GM21423 (cell line): ENCODE measurements around the gene IFT25.

Source experiments
- ATAC-seq: cut with Tn5 transposase; IDR thresholded peaks from one replicate; pipeline ENCODE4 v1.9.1; 2021; ENCODE audit warnings: mild to moderate bottlenecking, moderate library complexity; ENCODE audit not compliant: unreplicated experiment

IFT25 gene

DNA sequence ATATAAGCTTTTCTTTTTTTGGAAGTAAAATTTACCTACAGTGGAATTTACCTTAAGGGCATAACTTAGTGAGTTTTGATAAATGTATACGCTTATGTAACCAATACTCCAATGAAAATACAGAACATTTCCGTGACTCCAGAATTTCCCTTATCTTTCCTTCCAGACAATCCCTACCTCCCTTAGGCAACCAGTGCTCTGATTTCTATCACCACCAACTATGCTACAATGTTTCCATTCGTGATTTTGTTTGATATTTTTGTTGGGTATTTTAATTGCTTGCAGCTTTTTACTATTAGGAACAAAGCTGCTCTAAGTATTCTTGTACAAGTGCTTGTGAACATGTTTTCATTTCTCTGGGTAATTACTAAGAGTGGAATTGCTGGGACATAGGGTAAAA is 14.6 kb downstream of the IFT25 start:
- no peak for ATAC-seq

DNA sequence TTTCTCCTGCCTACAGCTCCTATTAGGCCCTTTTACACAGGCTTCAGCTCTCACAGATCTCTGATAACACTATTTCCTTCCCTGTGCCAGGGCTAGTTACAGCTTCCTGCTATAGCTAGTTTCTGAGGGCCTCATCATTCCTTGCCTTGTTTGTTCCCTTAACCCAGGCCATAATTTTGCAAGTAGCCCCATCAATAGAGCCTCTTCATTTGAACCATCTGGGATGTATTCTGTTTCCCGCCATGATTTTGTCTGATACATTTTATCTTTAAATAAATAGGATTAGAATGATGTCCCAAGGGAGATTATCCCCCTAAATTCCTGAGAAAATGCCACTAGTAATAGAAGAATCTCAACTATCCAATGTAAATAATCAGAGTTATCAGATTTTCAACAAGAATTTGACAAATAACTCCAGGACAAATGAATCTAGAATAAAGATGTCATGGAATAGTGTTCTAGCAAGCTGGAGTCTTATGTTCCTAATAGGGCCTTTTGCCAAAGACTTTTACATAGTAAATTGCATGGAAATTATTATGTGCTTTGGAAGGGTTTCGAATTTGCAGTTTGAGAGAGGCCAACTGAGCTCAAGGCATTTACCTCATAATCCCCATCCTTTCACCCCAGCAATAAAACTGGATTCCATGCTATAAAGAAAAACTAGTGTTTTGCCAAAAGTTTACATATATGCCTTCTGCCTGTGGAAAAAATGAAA is 16.1 kb downstream of the IFT25 start:
- no peak for ATAC-seq

DNA sequence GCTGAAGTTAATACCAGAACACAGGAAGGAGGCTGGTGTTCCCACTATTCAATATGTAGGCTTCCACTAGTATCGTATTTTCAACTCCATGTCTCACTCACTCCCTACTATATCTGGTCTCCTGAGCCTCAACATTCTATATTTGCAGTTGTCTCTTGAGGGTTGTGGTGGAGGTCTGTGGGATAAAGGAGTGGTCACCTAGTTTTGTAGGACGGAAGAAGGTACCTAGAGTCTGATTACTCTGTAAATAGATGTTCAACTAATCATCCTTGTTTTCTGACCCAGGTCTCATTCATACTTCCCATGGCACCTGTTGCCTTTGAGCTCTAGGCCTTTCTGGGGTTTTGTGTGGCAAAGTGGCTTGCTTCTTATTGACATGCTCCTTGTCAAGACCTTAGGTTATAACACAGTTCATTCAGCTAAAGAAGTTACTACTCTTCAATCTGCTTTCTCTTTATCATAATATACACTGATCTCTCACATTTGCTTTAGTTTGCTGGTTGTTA is 18.1 kb downstream of the IFT25 start:
- no peak for ATAC-seq

DNA sequence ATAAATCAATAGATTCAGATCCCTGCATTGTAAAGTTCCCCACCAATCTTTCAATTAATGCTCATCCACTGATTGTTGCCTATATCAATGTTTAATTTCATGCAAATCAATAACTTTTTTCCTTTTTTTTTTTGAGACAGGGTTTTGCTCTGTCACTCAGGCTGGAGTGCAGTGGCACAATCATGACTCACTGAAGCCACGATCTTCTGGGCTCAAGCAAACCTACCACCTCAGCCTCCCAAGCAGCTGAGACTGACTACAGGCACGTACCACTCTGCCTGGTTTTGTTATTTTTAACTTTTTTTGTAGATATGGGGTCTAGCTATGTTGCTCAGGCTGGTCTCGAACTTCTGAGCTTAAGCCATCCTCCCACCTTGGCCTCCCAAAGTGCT is 25.8 kb downstream of the IFT25 start:
- ATAC-seq: no peak

DNA sequence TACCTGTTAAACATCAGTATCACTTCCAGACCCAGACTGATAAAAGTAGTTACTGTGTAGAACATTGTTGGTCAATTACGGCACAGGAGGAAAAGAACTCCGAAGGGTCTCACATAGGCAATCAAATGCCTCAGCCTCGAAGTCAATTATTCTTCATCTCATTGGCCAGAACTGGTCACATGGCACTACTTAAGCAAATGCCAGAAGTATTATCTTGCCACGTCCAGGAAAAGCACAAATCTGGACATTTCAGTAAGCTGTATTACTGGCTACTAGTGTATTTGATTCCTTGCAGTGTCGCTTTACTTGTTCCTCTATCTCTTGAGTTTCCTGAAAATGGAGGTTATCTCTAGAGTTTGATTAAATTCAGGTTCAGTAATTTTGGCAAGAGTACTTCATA is 27.2 kb downstream of the IFT25 start:
- no peak for ATAC-seq

DNA sequence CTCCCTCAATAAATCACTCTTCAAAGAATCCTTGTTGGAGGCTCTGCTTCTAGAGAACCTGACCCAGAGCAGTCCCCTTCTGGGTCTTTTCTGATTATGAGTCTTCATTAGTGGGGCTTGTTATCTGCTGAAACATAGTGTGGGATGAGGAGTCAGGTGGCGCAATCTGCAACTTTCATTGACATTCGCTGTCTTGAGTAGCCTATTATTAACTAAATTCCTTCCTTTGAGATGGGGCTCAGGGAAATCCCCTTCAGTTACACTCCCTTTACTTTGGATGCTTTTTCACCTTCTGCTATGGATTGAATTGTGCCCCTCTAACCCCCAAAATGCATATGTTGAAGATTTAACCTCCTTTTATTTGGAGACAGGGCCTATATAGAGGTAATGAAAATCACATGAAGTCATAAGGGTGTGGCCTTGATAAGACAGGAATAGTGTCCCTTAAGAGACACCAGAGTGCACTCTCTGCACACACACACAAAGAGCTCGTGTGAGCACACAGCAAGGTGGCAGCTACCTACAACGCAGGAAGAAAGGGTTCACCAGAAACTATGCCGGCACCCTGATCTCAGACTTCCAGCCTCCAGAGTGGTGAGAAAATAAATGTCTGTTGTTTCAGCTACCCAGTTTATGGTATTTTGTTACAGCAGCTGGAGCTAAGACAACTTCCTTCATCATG is 32.0 kb downstream of the IFT25 start:
- no peak for ATAC-seq

DNA sequence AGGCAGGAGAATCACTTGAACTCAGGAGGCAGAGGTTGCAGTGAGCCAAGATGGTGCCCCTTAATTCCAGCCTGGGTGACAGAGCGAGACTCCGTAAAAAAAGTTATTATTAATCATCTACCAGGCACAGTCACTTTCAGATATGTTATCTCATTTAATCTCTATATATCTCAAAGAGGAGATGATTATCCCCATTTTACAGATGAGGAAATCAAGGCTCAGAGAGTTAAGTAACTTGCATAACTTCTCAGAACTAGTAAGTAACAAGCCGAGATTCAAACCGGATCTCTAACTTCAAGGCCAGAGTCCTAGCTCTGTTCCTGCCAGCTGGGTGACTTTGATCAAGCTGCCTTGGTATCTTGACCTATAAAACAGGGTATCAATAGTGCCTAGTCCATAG is 34.1 kb downstream of the IFT25 start:
- ATAC-seq: no peak

DNA sequence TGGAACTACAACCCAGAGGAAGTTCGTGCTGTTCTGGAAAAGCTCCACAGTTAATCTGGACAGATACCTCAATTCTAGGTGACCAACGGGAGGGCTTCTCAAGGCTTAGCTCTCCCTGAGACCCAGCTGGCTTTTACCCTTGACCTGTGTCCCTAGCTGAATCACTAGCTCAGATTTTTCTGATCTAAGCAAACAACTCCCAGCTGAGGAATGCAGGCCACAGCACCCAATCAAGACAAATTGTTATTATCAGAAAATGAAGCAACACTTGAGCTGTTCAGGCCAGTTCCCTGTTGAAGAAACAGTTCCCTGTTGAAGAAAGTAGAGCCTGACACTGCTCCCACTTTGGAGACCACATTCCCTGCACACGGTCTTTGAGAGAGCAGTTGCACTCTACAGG is 35.6 kb downstream of the IFT25 start:
- ATAC-seq: no peak

DNA sequence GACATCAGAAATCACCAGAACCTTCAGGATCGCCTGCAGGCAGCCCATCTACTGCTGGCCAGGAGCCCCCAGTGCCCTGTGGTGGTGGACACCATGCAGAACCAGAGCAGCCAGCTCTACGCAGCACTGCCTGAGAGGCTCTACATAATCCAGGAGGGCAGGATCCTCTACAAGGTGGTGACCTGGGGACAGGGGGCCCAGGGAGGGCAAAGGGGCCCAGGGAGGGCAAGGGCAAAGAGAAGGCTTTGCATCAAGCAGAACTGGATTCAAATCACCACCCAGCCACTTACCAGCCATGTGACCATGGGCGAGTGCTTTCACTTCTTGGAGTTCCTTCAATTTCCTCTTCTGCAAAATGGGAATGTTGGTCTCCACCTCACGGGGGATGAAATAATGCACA is 39.4 kb downstream of the IFT25 start:
- no peak for ATAC-seq

DNA sequence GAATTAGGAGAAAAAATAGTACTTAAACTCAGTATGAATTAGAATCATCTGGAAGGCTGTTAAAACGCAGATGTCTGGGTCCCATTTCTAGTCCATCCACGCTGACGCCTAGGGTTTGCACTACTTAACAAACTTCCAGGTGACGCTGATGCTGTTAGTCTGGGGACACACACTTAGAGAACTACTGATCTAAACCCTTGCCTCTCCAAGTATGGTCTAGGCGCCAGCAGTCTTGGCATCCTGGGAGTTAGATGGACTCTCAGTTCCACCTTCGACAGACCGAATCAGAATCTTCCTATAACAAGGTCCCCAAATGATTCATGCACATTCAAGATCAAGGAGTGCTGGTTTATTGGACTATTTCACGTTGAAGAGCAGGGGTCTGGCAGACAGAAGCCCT is 40.0 kb downstream of the IFT25 start:
- ATAC-seq: no peak

DNA sequence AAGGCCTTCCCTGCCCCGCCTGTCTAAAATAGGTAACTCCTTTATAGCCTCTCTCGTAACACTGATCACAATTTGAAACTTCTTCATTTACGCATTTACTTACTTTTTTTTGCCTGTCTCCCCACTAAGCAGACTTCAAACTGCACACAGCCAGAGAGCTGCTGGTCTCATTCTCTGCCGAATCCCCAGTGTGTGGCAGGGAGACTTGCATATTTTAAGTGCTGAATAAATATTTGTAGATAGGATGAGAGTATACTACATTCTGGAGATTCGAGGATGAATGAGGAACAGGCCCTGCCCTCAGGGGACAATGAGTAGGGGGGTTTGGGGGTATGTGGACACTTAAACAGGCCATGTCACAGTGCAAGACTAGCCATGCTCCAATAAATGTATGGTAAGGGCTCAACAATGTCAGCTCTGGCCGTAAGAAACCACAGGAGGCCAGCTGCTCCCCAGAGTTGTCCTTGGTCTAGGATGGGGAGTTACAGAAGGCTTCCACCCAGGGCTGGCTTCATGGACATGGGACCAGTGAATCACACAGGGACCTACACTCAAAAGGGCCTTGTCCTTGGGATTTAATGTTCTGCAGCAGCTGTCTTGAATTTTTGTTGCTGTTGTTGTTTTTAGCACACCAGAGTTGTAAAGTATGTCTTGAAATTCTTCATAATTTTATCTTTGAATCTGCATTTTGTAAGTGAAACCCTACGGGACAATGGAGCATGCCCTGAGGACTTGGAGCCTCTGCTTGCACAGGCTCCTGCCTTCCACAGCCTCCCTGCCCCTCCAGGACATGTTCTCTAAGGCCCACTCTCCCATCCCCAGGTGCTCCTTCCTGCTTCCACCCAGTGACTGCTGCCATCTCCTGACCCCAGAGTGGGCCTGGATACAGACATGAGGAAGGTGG is 43.0 kb downstream of the IFT25 start:
- no peak for ATAC-seq

DNA sequence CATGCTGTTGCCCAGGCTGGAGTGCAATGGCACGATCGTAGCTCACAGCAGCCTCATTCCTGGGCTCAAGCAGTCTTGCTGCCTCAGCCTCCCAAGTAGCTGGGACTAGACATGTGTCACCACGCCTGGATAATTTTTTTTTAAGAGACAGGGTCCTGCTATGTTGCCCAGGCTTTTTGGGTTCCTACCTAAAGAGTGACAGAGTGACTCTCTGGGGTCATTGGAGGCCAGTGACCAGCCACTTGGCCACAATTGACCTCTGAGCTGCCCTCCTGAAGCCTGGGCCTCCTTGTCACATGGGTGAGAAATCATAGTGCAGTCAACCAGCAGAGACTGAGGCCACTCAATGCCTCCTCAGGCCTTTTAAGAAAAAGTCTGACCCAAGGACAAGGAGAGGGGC is 45.8 kb downstream of the IFT25 start:
- ATAC-seq: no peak

DNA sequence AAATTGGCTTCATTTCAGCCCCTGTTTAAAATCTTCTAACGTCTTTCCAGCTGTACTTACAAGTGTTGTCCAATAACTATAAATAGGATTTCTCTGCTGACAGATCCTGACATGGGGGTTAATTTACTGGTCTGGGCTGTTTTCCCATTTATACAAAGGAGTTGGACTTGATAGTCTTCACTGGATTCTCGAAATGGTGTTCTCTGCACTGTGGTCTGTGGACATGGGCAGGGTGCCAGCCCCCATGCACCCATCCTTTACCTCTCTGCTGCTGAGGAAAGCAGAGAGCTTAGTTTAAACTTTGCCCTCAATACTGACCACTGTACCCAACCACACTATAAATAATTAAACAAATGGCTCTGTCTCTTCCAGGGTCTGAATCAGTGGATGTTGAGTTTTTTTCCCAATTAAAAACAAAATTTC is 46.3 kb downstream of the IFT25 start:
- no peak for ATAC-seq

DNA sequence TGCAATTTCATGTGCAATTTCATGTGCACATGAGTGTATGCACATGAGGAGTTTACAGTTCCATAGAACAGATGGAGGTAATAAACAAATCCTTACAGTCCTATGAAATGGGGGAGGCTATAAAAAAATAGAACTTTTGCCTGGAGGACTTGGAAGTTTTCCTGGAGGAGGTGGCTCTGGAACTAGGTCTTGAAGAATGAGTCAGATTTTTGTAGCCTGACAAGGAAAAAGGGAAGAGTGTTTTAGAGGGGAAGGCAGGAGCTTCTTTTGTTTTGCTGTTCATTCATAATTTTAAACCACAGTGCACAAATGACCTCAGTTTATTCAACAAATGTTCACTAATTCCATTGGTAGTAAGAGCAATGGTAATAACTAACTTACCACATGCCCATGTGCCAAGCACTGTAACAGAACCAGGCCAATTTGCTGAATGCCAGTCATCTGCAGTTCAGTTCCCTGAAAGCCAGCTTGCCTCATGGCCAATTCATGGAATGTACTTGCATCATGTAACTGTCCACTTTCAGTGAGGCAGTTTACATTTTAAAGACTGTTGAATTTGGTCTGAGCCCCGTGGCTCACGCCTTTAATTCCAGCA is 48.8 kb downstream of the IFT25 start:
- no peak for ATAC-seq

DNA sequence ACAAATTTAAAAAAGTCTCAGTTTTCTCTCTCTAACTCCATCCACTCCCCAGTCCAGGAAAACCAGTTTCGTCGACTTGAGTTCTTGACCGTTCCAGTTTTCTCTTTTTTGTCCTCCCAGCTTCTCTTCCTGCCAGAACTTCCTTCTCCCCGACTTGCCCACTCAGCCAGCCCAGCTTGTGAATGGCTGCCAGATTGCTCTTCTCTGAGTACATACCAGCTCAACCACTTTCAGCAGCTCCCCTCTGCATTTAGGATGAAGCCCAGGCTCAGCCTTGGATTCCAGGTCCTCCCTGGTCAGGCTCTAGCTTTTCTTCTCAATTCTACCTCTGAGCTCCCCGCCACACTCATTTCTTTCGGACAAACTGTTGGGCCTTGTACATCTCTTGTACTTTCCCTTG is 50.1 kb downstream of the IFT25 start:
- no peak for ATAC-seq

DNA sequence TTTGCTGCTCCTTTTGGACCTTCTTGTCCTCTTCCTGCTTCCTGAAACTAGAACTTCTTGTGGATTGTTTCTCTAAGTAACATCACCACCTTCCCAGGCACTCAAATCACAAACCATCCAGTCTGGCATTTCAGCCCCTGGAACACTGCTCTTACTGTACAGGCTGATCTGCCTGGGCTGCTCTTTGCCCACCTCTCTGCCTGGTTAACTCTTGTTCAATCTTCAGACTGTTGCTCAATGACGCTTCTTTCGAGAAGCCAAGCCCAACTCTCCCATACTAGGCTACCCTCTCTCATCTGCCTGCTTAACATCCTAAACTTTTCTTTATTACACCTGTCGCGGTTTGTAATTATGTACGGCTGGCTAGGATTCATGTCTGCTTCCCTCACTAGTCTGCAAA is 50.9 kb downstream of the IFT25 start:
- no peak for ATAC-seq

DNA sequence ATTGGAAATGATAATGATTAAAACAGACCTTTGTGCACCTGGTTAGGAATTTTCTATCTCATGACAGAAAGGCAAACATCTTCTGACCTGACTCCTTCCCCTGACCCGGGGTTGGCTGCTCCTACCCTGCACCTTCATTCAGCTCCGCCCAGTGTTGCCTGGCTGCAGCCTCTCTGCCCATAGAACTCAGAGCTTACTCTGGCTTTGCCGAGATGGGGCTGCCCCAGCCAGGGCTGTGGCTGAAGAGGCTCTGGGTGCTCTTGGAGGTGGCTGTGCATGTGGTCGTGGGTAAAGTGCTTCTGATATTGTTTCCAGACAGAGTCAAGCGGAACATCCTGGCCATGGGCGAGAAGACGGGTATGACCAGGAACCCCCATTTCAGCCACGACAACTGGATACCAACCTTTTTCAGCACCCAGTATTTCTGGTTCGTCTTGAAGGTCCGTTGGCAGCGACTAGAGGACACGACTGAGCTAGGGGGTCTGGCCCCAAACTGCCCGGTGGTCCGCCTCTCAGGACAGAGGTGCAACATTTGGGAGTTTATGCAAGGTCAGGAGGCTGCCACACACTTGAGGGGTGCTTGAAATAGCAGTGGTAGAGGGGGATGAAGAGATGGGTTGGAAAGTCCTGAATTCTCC is 51.4 kb downstream of the IFT25 start, which contains the start of gene DIO1:
Gene DIO1, plus strand, starts transcription at position 189 of the 638 bp plus-strand sequence. Its CDS starts 24 bp downstream, at position 213.
- ATAC-seq: no peak

DNA sequence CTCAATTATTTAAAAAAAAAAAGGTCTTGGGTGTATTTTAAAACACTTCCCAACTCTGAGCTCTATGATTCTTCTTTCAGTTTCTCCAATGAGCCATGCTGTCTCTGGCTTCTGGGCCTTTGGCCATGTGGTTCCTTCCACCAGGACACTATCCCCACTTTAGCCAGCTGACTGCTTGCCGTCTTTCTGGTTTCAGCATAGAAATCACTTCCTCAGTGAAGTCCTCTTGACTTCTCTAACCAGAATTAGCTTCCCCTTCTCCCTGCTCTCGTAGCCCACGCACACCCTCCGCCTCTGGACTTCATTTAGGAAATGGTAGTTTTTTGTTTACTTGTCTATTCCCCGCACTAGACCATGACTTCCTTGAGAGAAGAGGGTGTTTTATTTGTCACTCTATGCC is 52.6 kb downstream of the IFT25 start:
- no peak for ATAC-seq

DNA sequence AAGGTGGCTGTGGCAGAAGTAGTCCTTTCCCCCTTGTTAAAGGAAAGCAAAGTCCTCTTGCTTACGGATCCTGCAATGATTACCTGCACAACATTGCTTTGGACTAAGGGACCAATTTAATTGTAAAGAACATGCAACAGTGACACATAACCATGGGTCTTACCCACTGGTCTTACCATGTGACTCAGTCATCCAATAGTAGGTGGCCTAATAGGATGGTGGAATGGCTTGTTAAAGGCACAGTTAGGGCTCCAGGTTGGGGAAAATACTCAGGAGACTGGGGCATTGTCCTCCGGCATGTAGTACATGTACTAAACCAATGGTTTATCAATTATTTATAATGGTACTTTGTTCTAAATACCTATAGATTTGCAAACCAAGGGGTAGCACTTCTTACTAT is 53.8 kb downstream of the IFT25 start:
- no peak for ATAC-seq

DNA sequence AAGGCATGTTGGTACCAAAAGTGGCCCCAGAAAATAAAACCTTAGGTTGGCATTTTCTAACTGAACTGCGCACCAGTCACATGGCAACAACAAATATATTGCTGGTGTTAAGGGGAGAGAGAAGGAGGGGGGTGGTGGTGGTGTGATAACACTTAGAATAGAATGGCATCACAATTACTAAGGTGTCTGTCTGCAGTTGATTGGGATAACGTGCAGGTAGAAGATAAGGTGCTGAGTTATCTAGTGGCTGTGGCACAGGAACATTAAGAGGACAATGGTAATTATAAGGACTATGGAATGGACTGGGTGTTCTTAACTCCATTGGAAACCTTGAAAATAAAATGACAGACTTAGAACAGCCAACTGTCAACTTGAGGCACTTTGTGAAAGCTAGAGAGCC is 54.5 kb downstream of the IFT25 start:
- ATAC-seq: no peak

DNA sequence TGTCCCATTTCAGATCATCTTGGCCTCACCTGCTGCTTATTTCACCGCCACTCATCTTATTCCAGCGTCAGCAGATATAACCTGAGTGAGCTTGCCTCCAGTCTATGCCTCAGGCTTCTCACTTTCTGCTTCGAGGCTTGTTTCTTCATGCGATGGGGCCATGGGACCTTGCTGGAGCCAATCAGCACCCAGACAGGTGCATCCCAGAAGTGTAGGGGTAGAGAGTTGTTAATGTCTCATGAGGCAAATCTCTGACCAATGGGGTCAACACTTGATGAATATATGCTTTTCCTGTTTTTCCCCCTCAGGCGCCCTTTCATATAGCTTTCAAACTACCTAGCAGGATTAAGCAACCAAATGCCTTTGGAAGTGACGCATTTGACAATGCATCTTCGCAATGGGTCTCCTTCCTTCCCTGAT is 55.0 kb downstream of the IFT25 start:
- ATAC-seq: no peak
